HCEC 1CT (cell line): Measurements from ENCODE around the gene DAP3.
"Not testable (repeated sequence)": the region's sequence is repeated elsewhere in the genome, so short reads cannot be mapped to it uniquely, and the experiment has no call there.

ENCODE experiments used
- DNase-seq: peaks from one replicate; pipeline ENCODE4 v3.0.0-alpha.2; 2017

DAP3 gene

GRCh38 chr1:155687705-155688323 lies 1.1 kb upstream of the DAP3 start:
- not testable (repeated sequence) for DNase-seq

- peak; percentile 87 for DNase-seq
Measured at GRCh38 chr1:155688324-155689080, 389 bp upstream of the DAP3 start, which contains the start of gene YY1AP1. Gene YY1AP1 (minus strand): TSS chr1:155688774. CDS start chr1:155680436, 8,338 bp downstream.

- no peak for DNase-seq
Measured at GRCh38 chr1:155691992-155692528, 3.2 kb downstream of the DAP3 start.

- DNase-seq: no peak
Measured at GRCh38 chr1:155694167-155694566, 5.3 kb downstream of the DAP3 start.

GRCh38 chr1:155695072-155695471 lies 6.2 kb downstream of the DAP3 start:
- no peak for DNase-seq

- no peak for DNase-seq
Measured at GRCh38 chr1:155695608-155696007, 6.7 kb downstream of the DAP3 start.

GRCh38 chr1:155696524-155696923 lies 7.6 kb downstream of the DAP3 start:
- no peak for DNase-seq

- DNase-seq: no peak
Measured at GRCh38 chr1:155697046-155697445, 8.2 kb downstream of the DAP3 start.

GRCh38 chr1:155697616-155698015 lies 8.7 kb downstream of the DAP3 start:
- DNase-seq: not testable (repeated sequence)

GRCh38 chr1:155698382-155699038 lies 9.6 kb downstream of the DAP3 start:
- peak; percentile 45 for DNase-seq

- DNase-seq: not testable (repeated sequence)
Measured at GRCh38 chr1:155699062-155699461, 10.2 kb downstream of the DAP3 start.

GRCh38 chr1:155701675-155702074 lies 12.8 kb downstream of the DAP3 start:
- DNase-seq: not testable (repeated sequence)

- no peak for DNase-seq
Measured at GRCh38 chr1:155703216-155703615, 14.3 kb downstream of the DAP3 start.

GRCh38 chr1:155704414-155704813 lies 15.5 kb downstream of the DAP3 start:
- DNase-seq: not testable (repeated sequence)

GRCh38 chr1:155706139-155706538 lies 17.2 kb downstream of the DAP3 start:
- DNase-seq: peak; percentile 68

- no peak for DNase-seq
Measured at GRCh38 chr1:155709391-155709790, 20.5 kb downstream of the DAP3 start.

GRCh38 chr1:155711457-155711856 lies 22.6 kb downstream of the DAP3 start:
- DNase-seq: not testable (repeated sequence)

- DNase-seq: not testable (repeated sequence)
Measured at GRCh38 chr1:155712636-155713035, 23.7 kb downstream of the DAP3 start.

- no peak for DNase-seq
Measured at GRCh38 chr1:155713075-155713474, 24.2 kb downstream of the DAP3 start.

GRCh38 chr1:155715056-155715455 lies 26.2 kb downstream of the DAP3 start:
- DNase-seq: not testable (repeated sequence)

- DNase-seq: no peak
Measured at GRCh38 chr1:155715777-155716176, 26.9 kb downstream of the DAP3 start.

- no peak for DNase-seq
Measured at GRCh38 chr1:155717041-155717440, 28.1 kb downstream of the DAP3 start.

- DNase-seq: not testable (repeated sequence)
Measured at GRCh38 chr1:155718524-155719115, 29.7 kb downstream of the DAP3 start.
